GM21528 (cell line): ENCODE data around the gene MARCHF5.

Experiments
- ATAC-seq: cut with Tn5 transposase; IDR thresholded peaks from one replicate; pipeline ENCODE4 v1.9.1; 2021; ENCODE audit warnings: mild to moderate bottlenecking, moderate library complexity; ENCODE audit not compliant: unreplicated experiment, low FRiP score

The MARCHF5 gene

GRCh38 chr10:92290837-92291615, at the start of gene MARCHF5, which contains the start of gene CPEB3:
MARCHF5 (plus strand) TSS chr10:92291167; CDS start chr10:92291495, 328 bp downstream.
CPEB3 (minus strand) TSS chr10:92291078; CDS start chr10:92240350, 50,728 bp downstream.
- peak; percentile 99 for ATAC-seq

- ATAC-seq = no peak
Measured at GRCh38 chr10:92241501-92241900, 49.5 kb upstream of the MARCHF5 start.

- no peak for ATAC-seq
Measured at GRCh38 chr10:92242380-92242779, 48.6 kb upstream of the MARCHF5 start.

- no peak for ATAC-seq
Measured at GRCh38 chr10:92242910-92243671, 47.9 kb upstream of the MARCHF5 start.

GRCh38 chr10:92244796-92245195, 46.2 kb upstream of the MARCHF5 start:
- ATAC-seq = no peak

- no peak for ATAC-seq
Measured at GRCh38 chr10:92248566-92248965, 42.4 kb upstream of the MARCHF5 start.

- no peak for ATAC-seq
Measured at GRCh38 chr10:92263396-92263795, 27.6 kb upstream of the MARCHF5 start.

- ATAC-seq = no peak
Measured at GRCh38 chr10:92264249-92264648, 26.7 kb upstream of the MARCHF5 start.

GRCh38 chr10:92265687-92266258, 25.2 kb upstream of the MARCHF5 start:
- ATAC-seq = no peak

- ATAC-seq = no peak
Measured at GRCh38 chr10:92267343-92267742, 23.6 kb upstream of the MARCHF5 start.

- ATAC-seq = no peak
Measured at GRCh38 chr10:92268748-92269147, 22.2 kb upstream of the MARCHF5 start.

- ATAC-seq = no peak
Measured at GRCh38 chr10:92274071-92274470, 16.9 kb upstream of the MARCHF5 start.

GRCh38 chr10:92278996-92279696, 11.8 kb upstream of the MARCHF5 start:
- no peak for ATAC-seq

- ATAC-seq = no peak
Measured at GRCh38 chr10:92284112-92284704, 6.8 kb upstream of the MARCHF5 start.

- ATAC-seq = peak; percentile 31
Measured at GRCh38 chr10:92290076-92290836, 711 bp upstream of the MARCHF5 start.

- no peak for ATAC-seq
Measured at GRCh38 chr10:92291616-92291865, 574 bp downstream of the MARCHF5 start.

GRCh38 chr10:92291921-92292845, 1.2 kb downstream of the MARCHF5 start:
- no peak for ATAC-seq

- no peak for ATAC-seq
Measured at GRCh38 chr10:92298487-92298886, 7.5 kb downstream of the MARCHF5 start.

GRCh38 chr10:92303096-92303495, 12.1 kb downstream of the MARCHF5 start:
- no peak for ATAC-seq
